Fibroblast of pulmonary artery (primary cell): ENCODE data around the gene NTM.

ENCODE experiments used
- DNase-seq: peaks from one replicate; pipeline ENCODE4 v3.0.0-alpha.2; 2010; ENCODE audit warnings: low read depth
- H3K4me3 ChIP-seq: replicated peaks from 2 replicates; pipeline ENCODE4 v1.5.1; 2011; ENCODE audit warnings: low read depth, mild to moderate bottlenecking, control low read depth, low read length, moderate library complexity
- CTCF ChIP-seq: IDR thresholded peaks from 2 replicates; pipeline ENCODE4 v1.5.1; 2011; ENCODE audit warnings: mild to moderate bottlenecking, control low read depth, low read length, inconsistent platforms; ENCODE audit errors: missing control alignments

The NTM gene

DNA sequence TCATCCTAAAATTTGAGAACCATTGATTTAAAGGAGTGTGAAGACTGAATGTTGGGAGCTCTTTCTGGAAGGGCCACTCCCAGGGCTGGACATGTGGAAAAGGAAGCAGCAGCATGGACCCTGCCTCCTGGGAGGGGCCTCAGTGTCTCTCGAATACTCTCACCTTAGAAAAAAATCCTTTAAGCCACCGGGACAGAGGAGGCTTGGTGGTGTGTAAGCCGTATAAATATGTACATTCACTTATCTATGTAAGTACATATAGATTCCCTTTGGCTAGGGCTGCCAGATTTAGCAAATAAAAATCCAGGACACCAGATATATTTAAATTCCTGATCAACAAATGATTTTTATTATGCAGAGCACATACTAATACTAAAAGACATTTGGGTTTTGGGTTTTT lies 17.6 kb downstream of the NTM start:
- DNase-seq = no peak
- H3K4me3 ChIP-seq = no peak overlapping the region
- TF ChIP-seq CTCF = no peak

DNA sequence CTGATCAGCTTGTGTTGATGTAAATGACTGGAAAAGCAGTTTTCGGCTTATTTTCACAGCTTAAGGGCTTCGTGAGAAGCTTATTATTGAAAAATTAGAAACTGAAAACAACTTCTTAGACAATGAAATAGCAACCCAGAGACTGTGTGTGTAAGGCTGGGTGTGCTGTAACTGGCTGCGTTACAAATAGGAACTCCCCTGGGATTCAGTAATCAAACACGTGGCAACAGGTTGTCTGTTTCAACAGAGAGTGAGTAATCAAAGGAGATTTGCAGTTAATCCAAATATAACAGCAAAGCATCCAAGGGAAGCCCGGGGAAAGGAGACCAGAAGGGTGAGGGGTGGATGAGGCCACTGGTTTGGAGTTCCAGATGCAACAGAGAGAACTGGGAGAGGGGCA lies 19.2 kb downstream of the NTM start:
- no peak overlapping the region for H3K4me3 ChIP-seq
- DNase-seq = no peak
- TF ChIP-seq CTCF = no peak

GRCh38 chr11:131391176-131391575 lies 20.8 kb downstream of the NTM start:
- no peak for TF ChIP-seq CTCF
- DNase-seq = no peak
- no peak overlapping the region for H3K4me3 ChIP-seq

GRCh38 chr11:131392528-131393255 lies 22.3 kb downstream of the NTM start:
- no peak for TF ChIP-seq CTCF
- no peak overlapping the region for H3K4me3 ChIP-seq
- no peak for DNase-seq

DNA sequence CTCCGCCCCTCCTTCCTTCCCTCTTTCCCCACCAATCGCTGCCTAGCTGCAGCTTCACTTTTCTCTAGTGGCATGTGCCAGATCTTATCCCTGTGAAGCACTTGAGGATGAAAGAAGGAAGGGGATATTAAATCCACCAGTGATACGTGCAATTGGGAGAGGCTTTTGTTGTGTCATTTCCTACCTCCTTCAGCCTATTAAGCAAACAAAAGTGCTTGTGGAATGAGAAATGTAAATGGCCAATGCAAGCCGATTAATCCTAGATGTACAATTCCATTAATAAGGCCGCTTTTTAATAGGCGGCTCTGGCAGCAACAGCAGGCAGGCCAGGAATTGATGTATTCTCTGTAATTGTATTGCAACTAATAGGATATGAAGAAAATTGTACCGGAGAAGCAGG lies 23.3 kb downstream of the NTM start:
- DNase-seq = no peak
- no peak for TF ChIP-seq CTCF
- H3K4me3 ChIP-seq = no peak overlapping the region

- H3K4me3 ChIP-seq = no peak overlapping the region
- no peak for DNase-seq
- TF ChIP-seq CTCF = no peak
These were observed 27.3 kb downstream of the NTM start for GRCh38 chr11:131397675-131398074.

- TF ChIP-seq CTCF = no peak
- no peak for DNase-seq
- H3K4me3 ChIP-seq = no peak overlapping the region
These were observed 31.6 kb downstream of the NTM start for GRCh38 chr11:131402040-131402439.
